NCI-H2196 (cell line): Measurements from ENCODE around the gene ATXN1.

ENCODE experiments used
- DNase-seq: peaks from one replicate; lab custom pipeline; 2025; ENCODE audit not compliant: unreplicated experiment; lab: John Stamatoyannopoulos, UW

ATXN1 gene

GRCh38 chr6:16296061-16296670, 465.1 kb downstream of the ATXN1 start:
- no peak for DNase-seq

- no peak for DNase-seq
Measured at GRCh38 chr6:16295471-16295870, 465.8 kb downstream of the ATXN1 start.

- no peak for DNase-seq
Measured at GRCh38 chr6:16295060-16295459, 466.2 kb downstream of the ATXN1 start.

GRCh38 chr6:16294371-16294770, 466.9 kb downstream of the ATXN1 start:
- no peak for DNase-seq

DNA sequence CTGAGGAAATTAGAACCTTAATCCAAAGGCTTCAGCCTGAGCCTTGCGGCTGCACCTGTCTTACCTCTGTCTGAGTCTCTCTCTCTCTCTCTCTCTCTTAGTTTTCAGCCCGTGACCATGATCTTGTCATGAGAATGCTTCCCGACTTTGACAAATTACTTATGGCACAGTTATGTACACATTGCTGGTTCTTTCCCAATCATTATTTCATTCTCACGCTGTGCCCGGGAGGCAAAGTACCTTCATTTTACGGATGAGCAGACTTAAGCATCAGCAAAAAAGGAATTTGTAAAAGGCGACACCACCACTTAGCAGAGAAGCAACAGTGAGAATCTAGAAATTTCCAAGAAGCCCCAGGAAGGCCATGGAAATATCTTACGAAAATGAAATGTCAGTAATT, 468.3 kb downstream of the ATXN1 start:
- no peak for DNase-seq

DNA sequence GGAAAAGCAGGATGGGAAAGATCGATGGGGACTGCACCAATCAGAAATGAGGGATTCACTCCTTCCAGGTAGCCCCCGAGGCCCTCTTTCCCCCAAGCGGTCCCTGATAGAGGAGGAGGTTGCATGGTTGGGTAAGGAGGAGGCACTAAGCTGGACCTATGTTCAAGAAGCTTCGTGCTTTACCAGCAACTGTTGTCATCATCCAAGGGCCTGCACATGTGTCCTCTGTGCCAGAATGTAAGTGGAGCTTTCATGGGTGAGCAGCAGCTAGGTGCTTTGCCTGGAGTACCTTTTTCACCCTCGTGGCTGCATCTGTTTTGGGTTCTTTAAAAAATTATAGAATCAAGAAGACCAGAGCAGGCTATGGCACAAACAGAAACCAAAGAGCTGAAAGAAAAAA, 468.8 kb downstream of the ATXN1 start:
- no peak for DNase-seq

DNA sequence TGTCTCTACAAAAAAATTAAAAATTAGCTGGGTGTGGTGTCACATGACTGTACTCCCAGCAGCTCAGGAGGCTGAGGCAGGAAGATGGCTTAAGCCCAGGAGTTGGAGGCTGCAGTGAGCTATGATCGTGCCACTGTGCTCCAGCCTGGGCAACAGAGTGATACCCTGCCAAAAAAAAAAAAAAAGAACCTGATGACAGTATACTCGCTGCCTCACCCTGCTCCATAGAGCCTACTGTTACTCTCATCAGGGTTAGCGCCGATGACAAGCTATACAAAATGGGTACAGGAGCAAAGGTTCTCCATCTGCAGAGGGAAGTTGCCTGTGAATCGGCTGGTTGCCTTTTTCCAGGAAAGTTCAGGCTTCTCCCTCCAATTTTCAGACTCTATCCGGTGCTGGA, 469.5 kb downstream of the ATXN1 start:
- DNase-seq = no peak

- DNase-seq = no peak
Measured at GRCh38 chr6:16288163-16288562, 473.1 kb downstream of the ATXN1 start.

- no peak for DNase-seq
Measured at GRCh38 chr6:16286151-16286522, 475.1 kb downstream of the ATXN1 start.

GRCh38 chr6:16285467-16286150, 475.7 kb downstream of the ATXN1 start:
- DNase-seq = no peak

- DNase-seq = no peak
Measured at GRCh38 chr6:16284472-16284871, 476.8 kb downstream of the ATXN1 start.

DNA sequence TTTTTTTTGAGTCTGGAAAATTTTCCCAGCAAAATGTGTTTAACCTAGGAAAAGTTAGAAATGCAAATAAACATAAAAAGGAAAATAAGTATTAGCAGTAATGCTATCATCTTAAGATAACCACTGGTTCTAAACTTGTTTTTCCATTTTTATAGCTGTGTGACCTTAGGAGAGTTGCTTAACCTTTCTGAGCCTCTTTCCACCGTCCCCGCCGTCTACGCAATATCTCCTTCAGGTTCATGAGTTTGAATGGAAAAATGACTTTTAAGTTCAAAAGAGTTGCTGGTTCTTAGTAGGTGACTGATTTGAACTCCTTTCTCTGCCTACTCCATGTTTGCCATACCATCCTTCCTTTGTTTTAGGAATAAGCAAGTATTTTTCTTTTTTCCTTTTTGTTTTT, 478.9 kb downstream of the ATXN1 start:
- DNase-seq = no peak

- no peak for DNase-seq
Measured at GRCh38 chr6:16279243-16279642, 482.0 kb downstream of the ATXN1 start.

DNA sequence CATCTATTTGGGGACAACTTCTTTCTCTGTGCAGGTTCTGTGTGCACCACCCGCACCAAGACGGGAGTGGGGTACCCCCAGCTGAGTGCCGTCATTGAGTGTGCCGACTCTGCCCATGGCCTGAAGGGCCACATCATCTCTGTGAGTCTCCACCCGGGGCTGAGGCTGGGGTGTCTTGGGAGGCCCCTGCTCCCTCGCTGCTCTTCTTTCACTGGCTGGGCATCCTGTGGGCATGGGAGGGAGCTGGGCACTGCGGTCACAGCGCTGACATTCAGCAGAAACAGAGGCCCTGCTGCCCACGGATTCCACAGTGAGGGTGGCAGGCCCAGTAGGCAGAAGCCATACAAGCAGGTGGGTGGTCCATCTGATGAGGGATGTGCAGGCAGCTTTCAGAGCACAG, 482.5 kb downstream of the ATXN1 start:
- no peak for DNase-seq

DNA sequence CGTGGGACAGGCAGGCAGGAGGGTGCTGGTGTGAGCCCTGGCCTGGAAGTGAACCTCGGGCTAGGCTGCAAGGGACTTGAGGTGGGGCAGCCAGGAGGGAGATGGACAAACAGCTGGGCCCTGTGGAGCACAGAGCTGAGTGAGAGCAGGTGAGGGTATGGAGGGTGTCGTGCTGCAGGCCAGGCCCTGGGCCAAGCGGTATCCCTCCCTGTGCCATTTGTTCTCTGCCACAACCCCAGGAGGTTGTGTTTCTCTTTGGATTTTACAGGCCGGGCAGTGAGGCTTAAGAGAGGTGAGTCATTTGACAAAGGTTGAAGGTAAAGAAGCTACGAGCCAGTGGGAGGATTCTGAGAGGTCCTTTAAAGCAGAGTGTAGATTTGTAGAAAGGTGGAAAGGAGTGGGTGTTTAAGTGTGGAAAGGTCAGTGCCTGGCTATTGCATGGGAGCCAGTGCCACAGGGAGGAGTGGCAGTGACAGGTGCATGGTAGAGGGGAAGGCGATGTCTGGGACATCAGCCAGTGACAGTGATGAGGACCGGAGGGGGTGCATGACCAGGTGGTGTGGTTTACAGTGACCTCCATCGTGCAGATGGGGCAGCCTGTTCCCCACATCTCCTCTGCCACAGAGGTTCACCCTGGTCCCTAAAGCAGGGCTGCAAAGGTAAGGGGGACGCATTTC, 483.1 kb downstream of the ATXN1 start:
- peak; percentile 40 for DNase-seq

- peak; percentile 10 for DNase-seq
Measured at GRCh38 chr6:16277101-16277981, 483.9 kb downstream of the ATXN1 start.

DNA sequence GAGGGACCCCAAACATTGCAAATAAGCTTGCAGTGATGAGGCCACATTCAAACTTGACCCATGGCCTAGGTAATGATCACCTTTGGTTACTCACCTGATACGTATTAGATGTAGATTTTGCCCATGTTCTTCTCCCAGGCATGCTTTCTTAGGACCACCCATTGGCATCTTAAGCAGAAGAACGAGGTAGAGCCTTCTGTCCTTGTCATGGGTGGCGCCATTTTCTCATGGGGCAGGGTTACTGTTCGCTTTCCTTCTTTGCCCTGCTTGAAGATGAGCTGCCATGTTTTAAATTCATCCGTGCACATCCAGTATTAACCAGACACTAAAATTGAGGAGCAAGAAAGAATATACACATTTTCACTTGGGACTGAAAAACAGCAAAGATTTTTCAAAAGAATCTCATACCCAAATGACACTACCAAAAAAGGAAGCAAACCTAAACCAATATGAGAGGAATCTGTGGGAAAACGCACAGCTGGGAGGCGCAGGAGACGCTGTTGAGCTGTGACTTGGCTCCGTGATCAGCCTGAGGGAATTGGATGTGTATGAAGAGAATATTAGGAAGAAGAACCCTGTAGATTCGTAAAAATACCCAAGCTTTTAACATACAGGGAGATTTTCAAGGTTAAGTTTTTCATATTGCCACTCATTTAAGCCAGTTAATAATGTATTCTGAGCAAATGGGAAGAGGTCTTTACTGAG, 486.2 kb downstream of the ATXN1 start:
- DNase-seq = no peak

GRCh38 chr6:16274483-16274882, 486.8 kb downstream of the ATXN1 start:
- no peak for DNase-seq

DNA sequence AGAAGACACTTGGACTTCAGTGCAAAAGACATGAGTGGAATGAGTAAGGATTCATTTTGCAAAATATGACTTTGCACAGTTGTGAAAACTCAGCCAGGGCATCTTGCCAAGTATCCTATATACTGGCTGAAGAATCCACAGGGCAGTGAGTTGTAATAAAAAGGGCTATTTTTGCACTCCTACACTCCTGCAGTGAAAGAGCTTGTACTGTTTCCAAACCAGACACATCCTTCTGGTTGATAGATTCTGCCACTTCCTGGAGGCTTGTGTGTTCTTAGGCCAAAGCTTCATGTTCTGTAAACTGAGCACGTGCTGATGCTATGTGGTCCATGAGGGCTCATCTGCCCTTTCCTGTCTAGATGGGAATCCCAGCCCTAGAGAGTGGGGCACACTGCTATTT, 488.0 kb downstream of the ATXN1 start:
- no peak for DNase-seq

- no peak for DNase-seq
Measured at GRCh38 chr6:16272201-16272600, 489.1 kb downstream of the ATXN1 start.

- DNase-seq = no peak
Measured at GRCh38 chr6:16271428-16271827, 489.8 kb downstream of the ATXN1 start.
